Superior temporal gyrus (tissue), 1 donor: Measurements from ENCODE around the gene SYT17.

Experiments used
- DNase-seq: peaks from one replicate; pipeline ENCODE4 v3.0.0-alpha.2; 2016; ENCODE audit errors: extremely low spot score

SYT17 gene

GRCh38 chr16:19254611-19255010, 86.6 kb downstream of the SYT17 start:
- no peak for DNase-seq

GRCh38 chr16:19264123-19264673, 96.2 kb downstream of the SYT17 start:
- DNase-seq, result no peak

- DNase-seq, result peak; percentile 25
Observed at GRCh38 chr16:19265380-19265930, 97.4 kb downstream of the SYT17 start.

- no peak for DNase-seq
Observed at GRCh38 chr16:19266774-19267173, 98.7 kb downstream of the SYT17 start.

GRCh38 chr16:19269098-19269497, 101.1 kb downstream of the SYT17 start:
- no peak for DNase-seq

- DNase-seq, result no peak
Observed at GRCh38 chr16:19274165-19274797, 106.2 kb downstream of the SYT17 start.

DNA sequence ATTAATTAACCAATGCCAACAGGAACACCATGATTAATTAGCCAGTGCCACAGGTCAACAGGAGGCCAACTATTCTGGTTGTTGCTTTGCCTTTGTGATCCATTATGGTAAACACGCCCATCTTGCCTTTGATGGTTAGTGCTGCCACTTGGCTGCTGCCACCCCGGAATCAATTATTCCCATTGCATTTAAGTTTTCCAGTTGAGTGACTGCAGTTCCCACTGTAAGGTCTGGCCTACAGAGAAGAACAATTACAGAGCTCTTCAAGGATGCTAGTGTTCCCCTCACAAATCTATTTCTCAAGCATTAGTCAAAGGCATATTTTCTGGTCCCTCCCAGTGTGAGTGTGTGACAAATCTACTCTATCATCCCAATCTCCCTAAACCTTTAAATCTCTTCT, 110.4 kb downstream of the SYT17 start:
- no peak for DNase-seq

- DNase-seq, result no peak
Observed at GRCh38 chr16:19281246-19281645, 113.2 kb downstream of the SYT17 start.

- DNase-seq, result no peak
Observed at GRCh38 chr16:19282101-19282500, 114.1 kb downstream of the SYT17 start.

DNA sequence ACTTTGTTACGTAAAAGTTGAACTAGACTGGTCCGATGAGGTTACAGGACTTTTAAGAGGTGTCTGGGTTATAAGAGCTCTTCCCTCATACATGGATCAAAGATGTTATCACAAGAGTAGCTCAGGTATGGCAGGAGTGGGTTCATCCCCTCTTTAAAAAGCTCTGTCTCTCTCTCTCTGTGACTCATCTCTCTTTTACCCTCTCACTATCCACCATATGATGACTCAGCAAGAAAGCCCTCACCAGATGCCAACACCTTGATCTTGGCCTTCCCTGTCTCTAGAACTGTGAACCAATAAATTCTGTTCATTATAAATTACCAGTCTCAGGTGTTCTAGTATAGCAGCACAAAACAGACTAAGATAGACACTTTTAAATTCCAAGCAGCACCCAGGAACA, 115.6 kb downstream of the SYT17 start:
- no peak for DNase-seq

DNA sequence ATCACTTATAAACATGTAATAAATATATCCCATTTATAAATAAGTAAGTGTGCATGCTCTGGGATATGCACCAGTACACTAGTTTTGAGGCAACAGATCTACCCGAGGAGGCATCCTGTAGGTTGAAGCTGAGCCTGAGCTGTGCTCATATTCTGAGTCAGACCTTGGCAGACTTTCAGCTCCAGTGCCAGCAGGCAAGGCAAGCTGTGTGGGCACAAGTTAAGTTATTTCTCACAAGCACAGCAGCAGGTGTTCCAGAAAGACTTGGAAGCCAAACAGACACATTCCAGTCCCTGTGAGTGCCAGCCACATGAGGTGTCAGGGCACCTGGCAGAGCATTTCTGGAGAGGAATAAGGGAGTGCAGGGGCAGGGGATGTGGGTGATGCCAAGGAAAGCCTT, 116.2 kb downstream of the SYT17 start:
- DNase-seq, result peak; percentile 80

DNA sequence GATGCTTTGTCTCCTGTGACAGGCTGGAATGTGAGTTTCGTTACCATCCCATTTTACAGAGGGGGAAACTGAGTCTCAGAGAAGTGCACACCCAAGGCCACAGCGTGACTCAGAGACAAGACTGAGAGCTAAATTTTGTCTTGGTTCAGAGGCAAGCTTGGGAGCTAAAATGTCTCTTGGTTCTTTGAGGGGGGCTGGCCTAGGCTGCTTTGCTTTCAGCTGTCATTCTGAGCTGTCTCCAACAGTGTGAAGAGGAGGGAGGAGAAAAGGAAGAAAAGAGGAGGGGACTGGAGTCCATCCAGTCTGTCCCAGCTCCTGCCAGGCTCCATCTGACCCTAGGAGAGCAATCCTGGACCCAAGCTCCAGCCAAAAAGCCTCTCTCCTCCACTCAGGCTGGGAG, 117.4 kb downstream of the SYT17 start, which contains the start of gene CLEC19A:
TSS of gene CLEC19A (plus strand) at position 301 of the 400 bp plus-strand sequence. CDS start 121 bp downstream, outside the sequence.
- no peak for DNase-seq

- DNase-seq, result no peak
Observed at GRCh38 chr16:19286827-19287226, 118.8 kb downstream of the SYT17 start.

- DNase-seq, result no peak
Observed at GRCh38 chr16:19287241-19287640, 119.2 kb downstream of the SYT17 start.

DNA sequence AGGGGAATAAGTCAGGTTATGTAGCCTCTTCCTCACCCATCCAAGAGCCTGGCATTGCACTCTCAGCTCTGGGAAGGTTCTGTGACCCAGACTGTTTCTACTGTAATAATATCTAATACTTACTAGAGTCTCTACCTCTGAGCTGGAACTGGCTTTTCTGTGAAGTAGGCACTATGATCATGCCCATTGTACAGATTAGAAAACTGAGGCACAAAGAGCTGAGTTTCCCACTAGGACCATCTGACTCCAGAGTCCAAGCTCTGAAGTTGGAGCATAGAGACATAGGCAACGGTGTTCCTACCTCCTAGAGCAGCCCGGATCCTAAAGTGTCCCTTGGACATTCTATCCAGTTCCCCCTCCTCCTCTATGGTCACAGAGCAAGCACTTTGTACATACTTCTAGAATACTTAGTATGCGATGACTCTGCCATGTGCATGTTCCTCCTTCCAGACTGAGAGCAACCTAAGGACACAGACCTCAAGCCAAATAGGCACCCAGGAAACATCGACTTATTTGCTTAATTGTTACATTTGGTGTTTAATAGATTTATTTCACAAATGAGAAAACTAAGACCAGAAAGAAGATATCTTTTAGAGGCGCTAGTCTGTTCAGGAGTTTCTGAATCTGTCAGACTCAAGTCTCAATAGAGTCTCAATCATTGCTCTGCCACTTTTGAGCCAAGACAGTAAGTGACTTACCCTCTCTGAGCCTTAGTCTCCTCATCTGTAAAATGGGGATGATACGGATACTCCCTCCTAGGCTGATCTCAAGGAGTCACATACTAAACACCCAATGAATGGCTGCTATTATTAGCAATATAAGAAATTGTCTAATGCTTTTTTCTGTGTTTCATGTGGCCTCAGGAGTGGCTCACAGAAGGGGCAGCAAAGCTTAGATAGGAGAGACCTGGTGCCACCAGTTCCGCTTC, 121.1 kb downstream of the SYT17 start:
- DNase-seq, result no peak

GRCh38 chr16:19289811-19290485, 121.9 kb downstream of the SYT17 start:
- peak; percentile 20 for DNase-seq

- DNase-seq, result no peak
Observed at GRCh38 chr16:19290860-19291259, 122.8 kb downstream of the SYT17 start.

DNA sequence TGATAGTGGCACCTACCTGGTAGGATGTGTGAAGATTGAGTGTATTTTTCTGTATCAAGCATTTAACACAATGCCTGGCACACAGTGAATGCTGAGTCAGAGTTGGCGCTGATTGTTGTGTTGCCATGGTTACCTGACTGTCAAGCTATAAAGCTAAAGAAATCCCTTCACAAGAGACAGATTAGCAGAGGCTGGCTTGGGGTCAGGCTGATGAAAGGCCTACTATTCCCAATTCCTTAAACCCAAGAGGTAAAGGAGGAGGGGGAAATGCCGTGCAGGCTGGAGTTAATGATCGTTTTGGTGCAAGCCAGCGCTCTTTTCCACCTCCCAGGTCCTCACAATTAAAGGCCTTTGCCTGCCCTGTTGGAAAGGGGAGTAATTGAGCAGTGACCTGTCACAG, 123.4 kb downstream of the SYT17 start:
- DNase-seq, result peak; percentile 71

- DNase-seq, result no peak
Observed at GRCh38 chr16:19292186-19292585, 124.1 kb downstream of the SYT17 start.

DNA sequence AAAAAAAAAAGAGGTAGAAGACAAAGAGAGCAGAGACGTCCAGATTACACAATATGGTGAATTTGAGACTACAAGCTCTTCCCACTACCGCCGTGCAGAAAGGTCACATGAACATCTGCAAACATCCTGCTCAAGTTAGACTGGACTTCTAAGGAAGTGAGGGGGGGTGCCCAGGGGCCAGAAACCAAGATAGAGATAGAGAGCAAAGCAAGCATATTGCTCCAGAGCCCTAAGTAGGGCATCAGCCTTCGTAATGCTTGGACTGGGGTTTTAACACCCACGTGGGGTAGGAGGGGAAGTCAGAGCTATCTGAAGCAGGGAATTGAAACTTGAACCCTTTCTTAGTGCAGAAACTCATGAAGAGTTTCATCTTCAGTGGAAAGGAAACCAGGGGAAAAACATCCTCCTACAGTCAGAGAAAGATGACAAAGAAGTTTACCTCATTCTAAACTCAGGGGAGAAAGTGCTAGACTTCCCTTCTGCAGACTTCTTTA, 126.2 kb downstream of the SYT17 start:
- peak; percentile 56 for DNase-seq

DNA sequence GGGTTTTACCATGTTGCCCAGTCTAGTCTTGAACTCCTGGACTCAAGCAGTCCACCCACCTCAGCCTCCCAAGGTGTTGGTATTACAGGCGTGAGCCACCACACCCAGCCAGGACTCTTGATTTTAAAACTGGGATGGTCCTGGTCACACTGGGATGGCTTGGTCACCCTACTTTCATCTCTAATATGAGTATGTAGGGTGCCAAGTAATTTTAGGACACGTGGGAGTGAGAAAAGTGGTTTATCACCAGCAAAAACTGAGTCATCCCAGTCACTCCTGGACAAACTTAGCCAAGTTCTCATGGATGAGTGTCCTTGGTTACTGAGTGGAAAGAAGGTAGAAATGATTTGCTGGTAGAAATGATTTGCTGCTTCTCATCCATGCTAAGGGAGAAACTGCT, 127.4 kb downstream of the SYT17 start:
- no peak for DNase-seq

GRCh38 chr16:19297454-19297853, 129.4 kb downstream of the SYT17 start:
- no peak for DNase-seq
